NOMO-1 treated with DMSO at 0.1 percent for 48 hours (cell line): ENCODE measurements around the gene ST6GALNAC1.

Experiments
- DNase-seq: peaks from one replicate; lab custom pipeline; 2025; ENCODE audit not compliant: unreplicated experiment; lab: John Stamatoyannopoulos, UW

The ST6GALNAC1 gene

GRCh38 chr17:76676629-76677028 lies 33.1 kb upstream of the ST6GALNAC1 start:
- DNase-seq = no peak

GRCh38 chr17:76675648-76676047 lies 32.1 kb upstream of the ST6GALNAC1 start:
- DNase-seq = no peak

- DNase-seq = no peak
Observed at GRCh38 chr17:76674600-76674999, 31.0 kb upstream of the ST6GALNAC1 start.

- DNase-seq = no peak
Observed at GRCh38 chr17:76673729-76674128, 30.2 kb upstream of the ST6GALNAC1 start.

- DNase-seq = no peak
Observed at GRCh38 chr17:76672892-76673291, 29.3 kb upstream of the ST6GALNAC1 start.

GRCh38 chr17:76672270-76672851 lies 28.8 kb upstream of the ST6GALNAC1 start:
- DNase-seq = no peak

- DNase-seq = no peak
Observed at GRCh38 chr17:76671912-76672262, 28.3 kb upstream of the ST6GALNAC1 start.

GRCh38 chr17:76671123-76671911 lies 27.8 kb upstream of the ST6GALNAC1 start:
- DNase-seq = peak; percentile 99

- no peak for DNase-seq
Observed at GRCh38 chr17:76670718-76671122, 27.2 kb upstream of the ST6GALNAC1 start.

- no peak for DNase-seq
Observed at GRCh38 chr17:76670020-76670717, 26.6 kb upstream of the ST6GALNAC1 start.

GRCh38 chr17:76667786-76668453 lies 24.4 kb upstream of the ST6GALNAC1 start:
- no peak for DNase-seq

- DNase-seq = no peak
Observed at GRCh38 chr17:76667491-76667755, 23.9 kb upstream of the ST6GALNAC1 start.

- no peak for DNase-seq
Observed at GRCh38 chr17:76660656-76661042, 17.1 kb upstream of the ST6GALNAC1 start.

GRCh38 chr17:76659928-76660655 lies 16.5 kb upstream of the ST6GALNAC1 start:
- peak; percentile 80 for DNase-seq

- DNase-seq = no peak
Observed at GRCh38 chr17:76658242-76658662, 14.7 kb upstream of the ST6GALNAC1 start.

- no peak for DNase-seq
Observed at GRCh38 chr17:76657505-76658241, 14.1 kb upstream of the ST6GALNAC1 start.

GRCh38 chr17:76654408-76654807 lies 10.9 kb upstream of the ST6GALNAC1 start:
- DNase-seq = no peak

GRCh38 chr17:76650504-76650903 lies 6.9 kb upstream of the ST6GALNAC1 start:
- no peak for DNase-seq

- DNase-seq = no peak
Observed at GRCh38 chr17:76646712-76647111, 3.2 kb upstream of the ST6GALNAC1 start.

- no peak for DNase-seq
Observed at GRCh38 chr17:76645481-76645880, 1.9 kb upstream of the ST6GALNAC1 start.

- DNase-seq = no peak
Observed at GRCh38 chr17:76644995-76645394, 1.4 kb upstream of the ST6GALNAC1 start.
